HepG2 (cell line): ENCODE data around the gene SLC12A5. TPM values are rescaled to one million over a fixed set of nuclear protein-coding genes. Genes with fewer than 3 reads are reported as not detected.

Experiments
- ELK4 ChIP-seq: sonication (generic); formaldehyde crosslinking; IDR thresholded peaks from 2 replicates; pipeline ENCODE4 v1.9.0; 2021; ENCODE audit warnings: missing genetic modification reagents, borderline replicate concordance
- FOXK2 ChIP-seq: fragments of 450-650 bp; IDR thresholded peaks from 2 replicates; pipeline ENCODE4 v1.6.1; 2016
- GZF1 ChIP-seq: sonication (generic); formaldehyde crosslinking; IDR thresholded peaks from 2 replicates; pipeline ENCODE4 v1.5.1; 2020; ENCODE audit warnings: mild to moderate bottlenecking, missing genetic modification reagents
- KDM2A ChIP-seq: sonication (generic); formaldehyde crosslinking; IDR thresholded peaks from 2 replicates; pipeline ENCODE4 v1.4.0; 2020; ENCODE audit warnings: low read depth, missing genetic modification reagents, borderline replicate concordance
- KLF12 ChIP-seq: sonication (generic); formaldehyde crosslinking; IDR thresholded peaks from 2 replicates; pipeline ENCODE4 v1.4.0; 2020; ENCODE audit warnings: missing genetic modification reagents, borderline replicate concordance
- NPAS2 ChIP-seq: sonication (generic); formaldehyde crosslinking; IDR thresholded peaks from 2 replicates; pipeline ENCODE4 v1.8.0; 2022; ENCODE audit warnings: mild to moderate bottlenecking, missing genetic modification reagents, borderline replicate concordance
- ONECUT2 ChIP-seq: sonication (generic); formaldehyde crosslinking; IDR thresholded peaks from 2 replicates; pipeline ENCODE4 v1.4.0; 2020; ENCODE audit warnings: missing genetic modification reagents
- RFXANK ChIP-seq: IDR thresholded peaks from 2 replicates; pipeline ENCODE4 v1.6.1; 2016
- SMARCC2 ChIP-seq: fragments of 450-650 bp; IDR thresholded peaks from 2 replicates; pipeline ENCODE4 v1.6.1; 2017; ENCODE audit warnings: antibody characterized with exemption, mild to moderate bottlenecking
- SNRNP70 ChIP-seq: fragments of 200-400 bp; formaldehyde crosslinking; IDR thresholded peaks from 2 replicates; pipeline ENCODE4 v1.6.1; 2017; ENCODE audit warnings: mild to moderate bottlenecking, low read depth, low read length, moderate library complexity
- SP4 ChIP-seq: sonication (generic); formaldehyde crosslinking; IDR thresholded peaks from 2 replicates; pipeline ENCODE4 v1.8.1; 2023; ENCODE audit warnings: mild to moderate bottlenecking, missing genetic modification reagents
- ZIK1 ChIP-seq: sonication (generic); formaldehyde crosslinking; IDR thresholded peaks from 2 replicates; pipeline ENCODE4 v1.5.0; 2020; ENCODE audit warnings: mild to moderate bottlenecking, low read depth, missing genetic modification reagents, borderline replicate concordance
- ZNF180 ChIP-seq: sonication (generic); formaldehyde crosslinking; IDR thresholded peaks from 2 replicates; pipeline ENCODE4 v1.4.0; 2020; ENCODE audit warnings: low read depth, missing genetic modification reagents, borderline replicate concordance
- ZNF234 ChIP-seq: sonication (generic); formaldehyde crosslinking; conservative IDR thresholded peaks from 2 replicates; pipeline ENCODE4 v1.5.1; 2020; ENCODE audit warnings: mild to moderate bottlenecking, missing genetic modification reagents
- ZNF513 ChIP-seq: sonication (generic); formaldehyde crosslinking; conservative IDR thresholded peaks from 2 replicates; pipeline ENCODE4 v1.5.0; 2020; ENCODE audit warnings: missing genetic modification reagents
- ZNF740 ChIP-seq: sonication (generic); formaldehyde crosslinking; IDR thresholded peaks from 2 replicates; pipeline ENCODE4 v1.4.0; 2020; ENCODE audit warnings: missing genetic modification reagents
- ZNF773 ChIP-seq: sonication (generic); formaldehyde crosslinking; IDR thresholded peaks from 2 replicates; pipeline ENCODE4 v1.4.0; 2020; ENCODE audit warnings: missing genetic modification reagents, borderline replicate concordance
- ZNF883 ChIP-seq: sonication (generic); formaldehyde crosslinking; IDR thresholded peaks from 2 replicates; pipeline ENCODE4 v1.5.1; 2020; ENCODE audit warnings: mild to moderate bottlenecking, missing genetic modification reagents; ENCODE audit errors: not compliant biosample characterization
- polyA plus RNA-seq, 8 experiments: library from polyadenylated mRNA; depleted of rRNA in 3 of 8; stranded (reverse) in 7 of 8; unstranded in 1 of 8; fragments of >200 nt; fragmentation: Illumina TruSeq in 4 of 8; extraction: Trizol in 4 of 8; gene quantifications; 2 replicates each; pipeline versions ENCODE4 v1.2.1 to v1.2.3, GENCODE V29; 2011 to 2016; ENCODE audit warnings: low read depth in 4 of 8, missing spikeins in 1 of 8, mixed read lengths in 1 of 8; ENCODE audit not compliant: insufficient read depth in 1 of 8
- total RNA-seq, 5 experiments: library from RNA; depleted of rRNA; stranded (reverse); fragments of >200 nt; fragmentation: Illumina TruSeq; extraction: Trizol; gene quantifications; 2 replicates each; pipeline ENCODE4 v1.2.3, GENCODE V29; 2016; ENCODE audit warnings: low read depth in 1 of 5
- TF ChIP-seq, protein P1 (sequence below): sonication (generic); formaldehyde crosslinking; IDR thresholded peaks from 2 replicates; pipeline ENCODE4; 2020; ENCODE audit warnings: missing genetic modification reagents, mild to moderate bottlenecking, borderline replicate concordance
- TF ChIP-seq, protein P2 (sequence below): sonication (generic); formaldehyde crosslinking; IDR thresholded peaks from 2 replicates; pipeline ENCODE4 v1.5.1; 2020; ENCODE audit warnings: missing genetic modification reagents, mild to moderate bottlenecking, borderline replicate concordance

SLC12A5 gene
- total and polyA plus RNA-seq, 2 of the 13 experiments (the other 11 are each of a cell fraction or from before 2014, with no cell fraction given): 4.3 to 5.4 TPM

DNA sequence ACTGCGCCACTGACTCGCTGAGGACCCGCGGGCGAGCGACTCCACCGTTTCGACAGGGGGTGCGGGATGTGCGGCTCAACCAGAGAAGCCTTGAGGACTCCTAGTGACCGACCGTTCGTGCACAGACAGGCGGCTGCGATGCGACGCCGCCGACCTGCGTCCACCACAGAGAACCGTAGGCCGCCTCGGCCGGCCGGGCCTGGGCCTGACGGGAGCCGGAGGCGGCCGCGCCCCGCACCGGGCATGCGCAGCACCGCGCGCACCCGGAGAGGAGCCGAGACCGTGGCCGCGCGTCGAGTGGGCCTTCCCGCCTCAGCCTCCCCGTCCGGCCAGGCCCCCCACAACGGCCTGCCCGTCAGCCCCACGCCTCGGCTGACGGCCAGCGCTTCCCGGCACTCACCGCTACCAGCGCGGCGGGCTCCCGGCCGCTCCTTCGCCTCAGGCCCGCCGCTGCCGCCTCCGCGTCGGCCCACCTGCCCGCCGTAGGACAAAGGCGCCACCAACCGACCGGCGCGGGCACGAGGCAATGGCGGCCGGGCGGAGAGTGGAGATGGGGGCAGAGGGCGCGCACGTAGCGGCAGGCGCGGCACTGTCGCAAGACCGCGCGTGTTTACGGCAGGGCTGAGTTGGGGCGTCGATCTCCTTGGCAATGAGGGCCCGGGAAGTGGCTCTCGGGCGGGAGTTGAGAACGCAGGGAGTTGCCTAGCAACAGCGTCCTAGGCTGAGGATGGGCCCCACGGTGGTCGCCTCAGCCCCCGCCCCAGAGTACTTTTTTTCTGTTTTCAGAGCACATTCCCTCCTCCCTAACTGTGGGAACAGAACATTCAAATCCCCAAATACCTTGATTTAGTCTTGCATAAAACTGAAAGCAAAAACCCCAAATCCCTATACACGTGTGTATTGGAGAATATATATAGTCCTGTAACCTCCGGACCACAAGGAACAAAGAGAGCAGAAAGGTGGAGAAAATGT, 60.7 kb downstream of the SLC12A5 start, which contains the start of gene NCOA5 (continued):
- TF ChIP-seq ZNF740 (CRISPR knock-in tag) (peak; percentile 86), ZNF883 (CRISPR knock-in tag) (peak; percentile 96), ZNF234 (CRISPR knock-in tag) (peak; percentile 93; the same call in 1 of the 2 replicates), SP4 (CRISPR knock-in tag) (peak; percentile 90), NPAS2 (CRISPR knock-in tag) (no peak), KLF12 (CRISPR knock-in tag) (peak; percentile 97), SMARCC2 (peak; percentile 28; the same call in 1 of the 2 replicates), ZNF180 (CRISPR knock-in tag) (peak; percentile 44; the same call in 1 of the 2 replicates), ELK4 (CRISPR knock-in tag) (peak; percentile 58; the same call in 1 of the 2 replicates), GZF1 (CRISPR knock-in tag) (peak; percentile 89; the same call in 1 of the 2 replicates), FOXK2 (peak; percentile 91), KDM2A (CRISPR knock-in tag) (peak; percentile 97), ZNF513 (CRISPR knock-in tag) (0 out of 2 replicates have a peak, but pooled peaks have one; percentile 17), ZIK1 (CRISPR knock-in tag) (peak; percentile 98; the same call in 1 of the 2 replicates), ZNF773 (peak; percentile 79; the same call in 1 of the 2 replicates), ONECUT2 (peak; percentile 55), RFXANK (CRISPR knock-in tag) (peak; percentile 66; the same call in 1 of the 2 replicates), SNRNP70 (no peak)
- TF ChIP-seq, protein P1, sequence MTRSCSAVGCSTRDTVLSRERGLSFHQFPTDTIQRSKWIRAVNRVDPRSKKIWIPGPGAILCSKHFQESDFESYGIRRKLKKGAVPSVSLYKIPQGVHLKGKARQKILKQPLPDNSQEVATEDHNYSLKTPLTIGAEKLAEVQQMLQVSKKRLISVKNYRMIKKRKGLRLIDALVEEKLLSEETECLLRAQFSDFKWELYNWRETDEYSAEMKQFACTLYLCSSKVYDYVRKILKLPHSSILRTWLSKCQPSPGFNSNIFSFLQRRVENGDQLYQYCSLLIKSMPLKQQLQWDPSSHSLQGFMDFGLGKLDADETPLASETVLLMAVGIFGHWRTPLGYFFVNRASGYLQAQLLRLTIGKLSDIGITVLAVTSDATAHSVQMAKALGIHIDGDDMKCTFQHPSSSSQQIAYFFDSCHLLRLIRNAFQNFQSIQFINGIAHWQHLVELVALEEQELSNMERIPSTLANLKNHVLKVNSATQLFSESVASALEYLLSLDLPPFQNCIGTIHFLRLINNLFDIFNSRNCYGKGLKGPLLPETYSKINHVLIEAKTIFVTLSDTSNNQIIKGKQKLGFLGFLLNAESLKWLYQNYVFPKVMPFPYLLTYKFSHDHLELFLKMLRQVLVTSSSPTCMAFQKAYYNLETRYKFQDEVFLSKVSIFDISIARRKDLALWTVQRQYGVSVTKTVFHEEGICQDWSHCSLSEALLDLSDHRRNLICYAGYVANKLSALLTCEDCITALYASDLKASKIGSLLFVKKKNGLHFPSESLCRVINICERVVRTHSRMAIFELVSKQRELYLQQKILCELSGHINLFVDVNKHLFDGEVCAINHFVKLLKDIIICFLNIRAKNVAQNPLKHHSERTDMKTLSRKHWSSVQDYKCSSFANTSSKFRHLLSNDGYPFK (CRISPR knock-in tag): peak; percentile 74; the same call in 1 of the 2 replicates
- TF ChIP-seq, protein P2, sequence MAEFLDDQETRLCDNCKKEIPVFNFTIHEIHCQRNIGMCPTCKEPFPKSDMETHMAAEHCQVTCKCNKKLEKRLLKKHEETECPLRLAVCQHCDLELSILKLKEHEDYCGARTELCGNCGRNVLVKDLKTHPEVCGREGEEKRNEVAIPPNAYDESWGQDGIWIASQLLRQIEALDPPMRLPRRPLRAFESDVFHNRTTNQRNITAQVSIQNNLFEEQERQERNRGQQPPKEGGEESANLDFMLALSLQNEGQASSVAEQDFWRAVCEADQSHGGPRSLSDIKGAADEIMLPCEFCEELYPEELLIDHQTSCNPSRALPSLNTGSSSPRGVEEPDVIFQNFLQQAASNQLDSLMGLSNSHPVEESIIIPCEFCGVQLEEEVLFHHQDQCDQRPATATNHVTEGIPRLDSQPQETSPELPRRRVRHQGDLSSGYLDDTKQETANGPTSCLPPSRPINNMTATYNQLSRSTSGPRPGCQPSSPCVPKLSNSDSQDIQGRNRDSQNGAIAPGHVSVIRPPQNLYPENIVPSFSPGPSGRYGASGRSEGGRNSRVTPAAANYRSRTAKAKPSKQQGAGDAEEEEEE: peak; percentile 73; the same call in 1 of the 2 replicates
